ENCODE data around the gene CST3.

- TF ChIP-seq CTCF (IDR thresholded peaks at IDR 0.05; ENCODE audit: poor library complexity) = no peak
- TF ChIP-seq EZH2 (IDR thresholded peaks at IDR 0.05; ENCODE audit: borderline replicate concordance) = no peak
These were observed 12.2 kb upstream of the CST3 start for GRCh38 chr20:23649830-23650417.
